Measurements from ENCODE around the gene ATXN7L1. TPM values are rescaled to one million over a fixed set of nuclear protein-coding genes. Genes with fewer than 3 reads are reported as not detected.

The ATXN7L1 gene
- total and polyA plus RNA-seq, 2 experiments from 2014 or later, result 6.4 to 8.6 TPM

DNA sequence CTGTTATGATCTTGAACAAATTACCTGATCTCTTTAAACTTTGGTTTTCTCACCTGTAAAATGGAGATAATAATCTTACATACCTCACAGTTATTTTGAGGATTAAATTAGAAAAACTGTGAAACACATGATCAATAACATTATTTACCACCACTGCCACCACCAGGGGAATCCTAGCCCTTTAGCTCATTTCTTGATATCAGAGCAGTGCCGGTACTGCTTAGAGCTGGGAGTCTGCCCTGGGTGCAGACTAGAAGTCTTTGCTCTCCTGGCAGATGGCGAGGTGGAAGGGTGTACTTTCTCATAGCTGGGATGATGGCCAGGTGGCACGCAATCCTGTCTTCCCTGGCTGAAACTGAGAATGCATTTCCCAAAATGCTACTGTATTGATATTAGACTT lies 282.4 kb downstream of the ATXN7L1 start:
- TF ChIP-seq, protein P1, sequence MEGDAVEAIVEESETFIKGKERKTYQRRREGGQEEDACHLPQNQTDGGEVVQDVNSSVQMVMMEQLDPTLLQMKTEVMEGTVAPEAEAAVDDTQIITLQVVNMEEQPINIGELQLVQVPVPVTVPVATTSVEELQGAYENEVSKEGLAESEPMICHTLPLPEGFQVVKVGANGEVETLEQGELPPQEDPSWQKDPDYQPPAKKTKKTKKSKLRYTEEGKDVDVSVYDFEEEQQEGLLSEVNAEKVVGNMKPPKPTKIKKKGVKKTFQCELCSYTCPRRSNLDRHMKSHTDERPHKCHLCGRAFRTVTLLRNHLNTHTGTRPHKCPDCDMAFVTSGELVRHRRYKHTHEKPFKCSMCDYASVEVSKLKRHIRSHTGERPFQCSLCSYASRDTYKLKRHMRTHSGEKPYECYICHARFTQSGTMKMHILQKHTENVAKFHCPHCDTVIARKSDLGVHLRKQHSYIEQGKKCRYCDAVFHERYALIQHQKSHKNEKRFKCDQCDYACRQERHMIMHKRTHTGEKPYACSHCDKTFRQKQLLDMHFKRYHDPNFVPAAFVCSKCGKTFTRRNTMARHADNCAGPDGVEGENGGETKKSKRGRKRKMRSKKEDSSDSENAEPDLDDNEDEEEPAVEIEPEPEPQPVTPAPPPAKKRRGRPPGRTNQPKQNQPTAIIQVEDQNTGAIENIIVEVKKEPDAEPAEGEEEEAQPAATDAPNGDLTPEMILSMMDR (IDR thresholded peaks at IDR 0.05; ENCODE audit: low read depth, low read length), result peak; percentile 9
- H3K36me3 ChIP-seq, result no peaks in the 10 kb centered on the region
- H3K4me1 ChIP-seq (ENCODE audit: low read depth), result no peaks in the 10 kb centered on the region
- H3K27ac ChIP-seq, result no peak overlapping the region
- H3K9me3 ChIP-seq (ENCODE audit: low read depth), result no peaks in the 10 kb centered on the region
- H3K4me3 ChIP-seq, result no peak overlapping the region
- H3K27me3 ChIP-seq, result no peaks in the 10 kb centered on the region
- no peak for DNase-seq (ENCODE audit: low read depth in 1 of 2, low spot score in 1 of 2)

DNA sequence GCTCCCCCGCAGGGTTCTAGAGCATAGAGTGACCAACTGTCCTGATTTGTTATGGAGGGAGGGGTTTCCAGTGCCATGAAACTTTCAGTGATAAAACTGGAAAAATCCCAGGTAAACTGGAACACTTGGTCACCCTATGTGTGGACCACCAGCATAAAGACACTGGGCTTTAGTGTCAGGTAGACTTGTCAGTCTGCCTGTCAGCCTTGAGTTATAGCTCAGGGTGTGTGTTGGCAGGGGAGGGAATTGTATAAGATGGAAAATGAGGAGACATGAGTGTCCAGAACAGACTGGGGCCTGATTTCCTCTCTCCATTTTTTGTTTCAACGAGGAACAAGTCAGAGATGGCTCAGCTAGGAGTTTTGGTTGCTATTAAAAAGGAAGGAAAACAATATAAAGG lies 284.9 kb downstream of the ATXN7L1 start:
- no peak overlapping the region for H3K4me3 ChIP-seq
- peaks cover 11% of the 10 kb centered on the region for H3K4me1 ChIP-seq (ENCODE audit: low read depth)
- H3K36me3 ChIP-seq, result no peaks in the 10 kb centered on the region
- no peaks in the 10 kb centered on the region for H3K9me3 ChIP-seq (ENCODE audit: low read depth)
- H3K27ac ChIP-seq, result no peak overlapping the region
- TF ChIP-seq, protein P1 (IDR thresholded peaks at IDR 0.05; ENCODE audit: low read depth, low read length), result no peak
- DNase-seq (ENCODE audit: low read depth in 1 of 2, low spot score in 1 of 2), result no peak
- H3K27me3 ChIP-seq, result no peaks in the 10 kb centered on the region

DNA sequence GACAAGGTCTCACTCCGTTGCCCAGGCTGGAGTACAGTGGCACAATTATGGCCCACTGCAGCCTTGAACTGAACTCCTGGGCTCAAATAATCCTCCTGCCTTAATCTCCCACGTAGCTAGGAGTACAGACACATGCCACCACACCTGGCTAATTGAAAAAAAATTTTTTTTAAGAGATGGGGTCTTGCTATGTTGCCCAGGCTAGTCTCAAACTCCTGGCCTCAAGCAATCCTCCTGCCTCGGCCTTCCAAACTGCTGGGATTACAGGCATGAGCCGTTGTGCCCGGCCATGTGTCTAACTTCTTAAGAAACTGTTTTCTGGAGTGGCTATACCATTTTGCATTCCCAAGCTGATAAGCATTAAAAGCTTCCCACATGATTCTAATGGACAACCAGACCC lies 285.6 kb downstream of the ATXN7L1 start:
- TF ChIP-seq, protein P1 (IDR thresholded peaks at IDR 0.05; ENCODE audit: low read depth, low read length), result no peak
- DNase-seq (ENCODE audit: low read depth in 1 of 2, low spot score in 1 of 2), result no peak
- H3K9me3 ChIP-seq (ENCODE audit: low read depth), result no peaks in the 10 kb centered on the region
- peaks cover 11% of the 10 kb centered on the region for H3K4me1 ChIP-seq (ENCODE audit: low read depth)
- H3K27me3 ChIP-seq, result no peaks in the 10 kb centered on the region
- no peak overlapping the region for H3K27ac ChIP-seq
- no peaks in the 10 kb centered on the region for H3K36me3 ChIP-seq
- no peak overlapping the region for H3K4me3 ChIP-seq

DNA sequence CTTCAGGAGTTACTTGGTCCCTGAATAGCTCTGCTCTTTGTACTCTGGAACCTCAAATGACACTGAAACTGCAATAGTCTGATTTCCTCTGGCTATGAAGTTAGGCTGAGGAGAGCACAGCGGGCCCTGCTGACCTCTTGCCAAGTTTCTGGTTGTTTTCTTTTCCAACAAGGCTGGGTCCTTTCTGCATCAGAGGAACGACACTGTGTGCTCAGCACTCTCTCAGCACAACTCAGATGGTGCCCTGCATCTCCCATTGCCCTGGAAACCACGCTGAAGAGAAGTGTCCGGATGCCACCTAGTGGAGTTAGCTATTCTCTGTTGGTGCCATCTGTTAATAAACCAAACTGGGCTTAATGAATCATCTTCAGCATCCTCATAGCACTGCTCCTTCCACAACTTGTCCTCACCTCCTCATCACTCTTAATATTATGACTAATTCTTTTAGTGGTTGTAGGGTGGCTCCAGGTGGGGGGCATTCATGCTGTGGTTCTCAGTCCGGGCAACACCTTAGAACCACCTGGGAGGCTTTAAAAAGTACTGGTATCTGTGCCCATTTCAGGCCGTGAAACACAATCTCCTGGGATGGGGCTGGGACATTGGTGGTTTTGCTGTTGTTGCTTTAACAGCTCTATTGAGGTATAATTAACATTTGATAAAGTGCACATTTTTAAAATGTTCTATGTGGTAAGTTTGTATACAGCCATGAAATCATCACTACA lies 286.9 kb downstream of the ATXN7L1 start:
- peaks cover 11% of the 10 kb centered on the region for H3K4me1 ChIP-seq (ENCODE audit: low read depth)
- no peaks in the 10 kb centered on the region for H3K9me3 ChIP-seq (ENCODE audit: low read depth)
- H3K4me3 ChIP-seq, result no peak overlapping the region
- peak; percentile 69 to 85 for DNase-seq (ENCODE audit: low read depth in 1 of 2, low spot score in 1 of 2)
- no peak overlapping the region for H3K27ac ChIP-seq
- no peaks in the 10 kb centered on the region for H3K36me3 ChIP-seq
- no peaks in the 10 kb centered on the region for H3K27me3 ChIP-seq
- TF ChIP-seq, protein P1 (IDR thresholded peaks at IDR 0.05; ENCODE audit: low read depth, low read length), result peak; percentile 72

DNA sequence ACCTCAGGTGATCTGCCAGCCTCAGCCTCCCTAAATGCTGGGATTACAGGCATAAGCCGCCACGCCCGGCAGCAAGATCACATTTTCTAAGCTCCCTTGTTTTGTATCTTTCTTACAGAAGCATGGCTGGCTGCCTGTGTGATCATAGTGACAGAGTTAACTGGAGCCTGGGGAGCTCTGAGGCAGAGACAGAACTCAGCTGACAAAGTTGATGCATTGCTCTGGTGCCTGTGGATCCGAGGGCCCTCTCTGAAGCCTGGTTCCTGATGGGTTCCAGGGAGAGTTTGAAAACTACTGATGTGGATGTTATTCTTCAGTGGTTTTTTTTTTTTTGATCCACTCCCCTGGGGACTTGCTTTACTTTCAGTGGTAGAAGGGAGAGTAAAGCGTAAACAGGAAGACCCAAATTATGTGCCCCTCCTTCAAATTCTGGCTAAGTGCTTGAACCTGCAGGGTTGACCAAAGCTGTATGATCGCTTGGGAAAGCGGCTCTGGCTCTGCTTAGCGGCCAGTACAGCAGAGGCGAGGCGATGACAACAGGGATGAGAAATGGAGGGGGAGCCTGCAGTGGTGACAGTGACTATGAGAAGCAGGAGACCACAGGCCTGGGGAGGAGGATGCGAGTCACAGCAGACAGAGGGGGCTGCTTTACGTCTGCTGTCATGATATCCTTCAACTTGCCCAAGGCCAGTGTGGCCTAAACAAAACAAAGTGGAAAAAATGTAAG lies 288.3 kb downstream of the ATXN7L1 start:
- peaks cover 11% of the 10 kb centered on the region for H3K4me1 ChIP-seq (ENCODE audit: low read depth)
- H3K9me3 ChIP-seq (ENCODE audit: low read depth), result no peaks in the 10 kb centered on the region
- H3K27me3 ChIP-seq, result no peaks in the 10 kb centered on the region
- peak in 1 of 2 donors; percentile 73 for DNase-seq (ENCODE audit: low read depth in 1 of 2, low spot score in 1 of 2)
- H3K4me3 ChIP-seq, result no peak overlapping the region
- peak overlapping the region; percentile 69 for H3K27ac ChIP-seq
- no peaks in the 10 kb centered on the region for H3K36me3 ChIP-seq
- TF ChIP-seq, protein P1 (IDR thresholded peaks at IDR 0.05; ENCODE audit: low read depth, low read length), result no peak
